ENCODE measurements around the gene RNF207. TPM values are rescaled to one million over a fixed set of nuclear protein-coding genes. Genes with fewer than 3 reads are reported as not detected.
A peak's percentile ranks its signal among the peaks of the same experiment; 100 is the strongest.

RNF207 gene
- total RNA-seq, result 10 to 100 TPM; 28.9 to 53.0 TPM

GRCh38 chr1:6205849-6206519, at the start of gene RNF207:
RNF207 (plus strand) TSS chr1:6206119; CDS start chr1:6206536, 417 bp downstream.
- Histone ChIP-seq H3K36me3 (peaks cover 10% of the 10 kb centered on the region), H3K9me3 (no peaks in the 10 kb centered on the region), H3K27me3 (no peaks in the 10 kb centered on the region), H3K27ac (peak within 1 kb of the TSS; percentile 84 to 91), H3K4me1 (peaks cover 0 to 50% of the 10 kb centered on the region in 2 donors), H3K4me3 (peak within 1 kb of the TSS; percentile 57 to 61)
- TF ChIP-seq CTCF (IDR thresholded peaks at IDR 0.05), result no peak
- no peak for DNase-seq (ENCODE audit: low spot score)

GRCh38 chr1:6157132-6157527, 48.8 kb upstream of the RNF207 start:
- H3K4me1 ChIP-seq, result no peaks in the 10 kb centered on the region
- H3K36me3 ChIP-seq, result no peaks in the 10 kb centered on the region
- H3K27ac ChIP-seq, result no peak overlapping the region
- H3K4me3 ChIP-seq, result no peak overlapping the region
- DNase-seq (ENCODE audit: low spot score), result no peak
- no peaks in the 10 kb centered on the region for H3K9me3 ChIP-seq
- no peaks in the 10 kb centered on the region for H3K27me3 ChIP-seq
- TF ChIP-seq CTCF (IDR thresholded peaks at IDR 0.05), result no peak

- no peak for TF ChIP-seq CTCF (IDR thresholded peaks at IDR 0.05)
- H3K4me3 ChIP-seq, result no peak overlapping the region
- H3K36me3 ChIP-seq, result no peaks in the 10 kb centered on the region
- no peaks in the 10 kb centered on the region for H3K4me1 ChIP-seq
- H3K27me3 ChIP-seq, result no peaks in the 10 kb centered on the region
- DNase-seq (ENCODE audit: low spot score), result no peak
- H3K27ac ChIP-seq, result no peak overlapping the region
- no peaks in the 10 kb centered on the region for H3K9me3 ChIP-seq
These were observed 48.3 kb upstream of the RNF207 start for GRCh38 chr1:6157528-6158174.

- H3K27ac ChIP-seq, result no peak overlapping the region
- TF ChIP-seq CTCF (IDR thresholded peaks at IDR 0.05), result no peak
- no peaks in the 10 kb centered on the region for H3K27me3 ChIP-seq
- H3K4me1 ChIP-seq, result no peaks in the 10 kb centered on the region
- no peak overlapping the region for H3K4me3 ChIP-seq
- DNase-seq (ENCODE audit: low spot score), result no peak
- H3K9me3 ChIP-seq, result no peaks in the 10 kb centered on the region
- H3K36me3 ChIP-seq, result no peaks in the 10 kb centered on the region
These were observed 47.7 kb upstream of the RNF207 start for GRCh38 chr1:6158181-6158580.

GRCh38 chr1:6162341-6162740, 43.6 kb upstream of the RNF207 start:
- no peaks in the 10 kb centered on the region for H3K36me3 ChIP-seq
- H3K4me1 ChIP-seq, result no peaks in the 10 kb centered on the region
- H3K27ac ChIP-seq, result no peak overlapping the region
- DNase-seq (ENCODE audit: low spot score), result no peak
- H3K9me3 ChIP-seq, result no peaks in the 10 kb centered on the region
- no peak overlapping the region for H3K4me3 ChIP-seq
- H3K27me3 ChIP-seq, result no peaks in the 10 kb centered on the region
- TF ChIP-seq CTCF (IDR thresholded peaks at IDR 0.05), result no peak
